Heart right ventricle (tissue), 16 donors: ENCODE data around the gene UQCC2. TPM values are rescaled to one million over a fixed set of nuclear protein-coding genes. Genes with fewer than 3 reads are reported as not detected.

Experiments
- ATAC-seq, 8 donors: fragments of 200-7000 bp; cut with Tn5 transposase; one replicate each; pipeline ENCODE4 v1.9.1; 2020; ENCODE audit warnings: mild to moderate bottlenecking in 8 of 8, moderate library complexity in 8 of 8, moderate number of reproducible peaks in 1 of 8
- DNase-seq, 2 donors: peaks; one replicate each; pipeline ENCODE4 v3.0.0-alpha.2; 2020
- H3K27ac ChIP-seq, 10 donors: fragments of 200-600 bp; sonication (generic) in 2 of 10; one replicate each; pipeline versions ENCODE4 v1.5.0 to v1.8.0; 2020 to 2022; ENCODE audit warnings: mild to moderate bottlenecking in 3 of 10
- H3K27me3 ChIP-seq, 7 donors: fragments of 200-600 bp; one replicate each; pipeline ENCODE4 v1.8.0; 2021 to 2022; ENCODE audit warnings: mild to moderate bottlenecking in 2 of 7
- H3K36me3 ChIP-seq, 9 donors: fragments of 200-600 bp; sonication (generic) in 1 of 9; one replicate each; pipeline versions ENCODE4 v1.5.0 to v1.8.0; 2020 to 2022; ENCODE audit warnings: mild to moderate bottlenecking in 2 of 9
- H3K4me1 ChIP-seq, 9 donors: fragments of 200-600 bp; sonication (generic) in 1 of 9; one replicate each; pipeline versions ENCODE4 v1.5.0 to v1.8.0; 2020 to 2022; ENCODE audit warnings: mild to moderate bottlenecking in 4 of 9
- H3K4me3 ChIP-seq, 10 donors: fragments of 200-600 bp; sonication (generic) in 2 of 10; one replicate each; pipeline versions ENCODE4 v1.5.0 to v1.8.0; 2020 to 2022; ENCODE audit warnings: mild to moderate bottlenecking in 7 of 10, moderate library complexity in 2 of 10
- H3K9me3 ChIP-seq, 11 donors: fragments of 200-600 bp in 10 of 11; sonication (generic) in 2 of 11; one replicate each; pipeline versions ENCODE4 v1.5.0 to v1.8.0; 2013 to 2022; ENCODE audit warnings: mild to moderate bottlenecking in 2 of 11, control low read depth in 1 of 11, moderate library complexity in 1 of 11
- WGBS, 2 donors: extraction: QIAGEN DNeasy Blood & Tissue Kit; methylation state at CpG; one replicate each; pipeline ENCODE4 v1.1.7; 2013; ENCODE audit warnings: inconsistent platforms in 1 of 2; 5-methylcytosine and 5-hydroxymethylcytosine counted together
- intact Hi-C, 10 donors: fragments of 100-400 bp; cut with DNase I; formaldehyde crosslinking; loops; one replicate each; pipeline versions ENCODE4 v1.11.1 to v1.14.2; 2022
- polyA plus RNA-seq, 2 donors: library from polyadenylated mRNA; stranded (reverse); fragments of 200-250 nt; gene quantifications; one replicate each; pipeline ENCODE4 v1.2.3, GENCODE V29; 2013
- total RNA-seq, 10 donors: library from RNA; stranded (reverse); fragmentation: NEBNext Ultra II Directional in 3 of 10; extraction: Animal tissue kit (Norgen Biotek cat#: 25700) in 3 of 10; gene quantifications; one replicate each; pipeline versions ENCODE4 v1.2.1 to v1.2.4, GENCODE V29; 2021 to 2023
- TF ChIP-seq, protein P1 (sequence below), 9 donors: fragments of 200-600 bp; sonication (generic) in 2 of 9; IDR thresholded peaks; one replicate each; pipeline versions ENCODE4 v1.5.0 to v1.8.0; 2021 to 2022; ENCODE audit warnings: antibody characterized with exemption in 9 of 9, mild to moderate bottlenecking in 5 of 9, moderate library complexity in 1 of 9
- donor health status: Arrhythmogenic right ventricular cardiomyopathy.
- donor health status: ischemic (EF 13 %, LVEDD 7.1; RV severe dilation, severe dysfunction).
- donor health status: healthy with polysubstance abuse.
- donor health status: DM: no; HTN: yes; CAD: no.
- donor health status: DM: no; HTN: no; CAD: no.
- donor health status: ischemic (EF 25% LVEDD 6.9; RV normal size, moderate dysfunction).
- donor health status: ischemic (EF 25% LVEDD 5.7; RV mildly dilated, moderate dysfunction).
- donor health status: healthy.
- donor health status: DM: yes; HTN: yes; CAD: no.
- donor health status: Ischemic cardiomyopathy.
- donor health status: ischemic (EF 35%, LVEDD 5.7; RV mildly dilated, moderate dysfunction).
- donor health status: nonischemic (EF 11% LVEDD 7.7; RV severe dilation, severe dysfunction).
- donor health status: DM: yes; HTN: yes; CAD: no.
- donor health status: PGD.
- donor health status: ischemic (EF 29% LVEDD 5.4; RV normal size, mild dysfunction).
- donor health status: nonischemic (EF 23%, LVEDD 6.1; RV moderate dilation, normal function).

The UQCC2 gene
- total and polyA plus RNA-seq, 12 donors: 200 to 598 (median 245) TPM

DNA sequence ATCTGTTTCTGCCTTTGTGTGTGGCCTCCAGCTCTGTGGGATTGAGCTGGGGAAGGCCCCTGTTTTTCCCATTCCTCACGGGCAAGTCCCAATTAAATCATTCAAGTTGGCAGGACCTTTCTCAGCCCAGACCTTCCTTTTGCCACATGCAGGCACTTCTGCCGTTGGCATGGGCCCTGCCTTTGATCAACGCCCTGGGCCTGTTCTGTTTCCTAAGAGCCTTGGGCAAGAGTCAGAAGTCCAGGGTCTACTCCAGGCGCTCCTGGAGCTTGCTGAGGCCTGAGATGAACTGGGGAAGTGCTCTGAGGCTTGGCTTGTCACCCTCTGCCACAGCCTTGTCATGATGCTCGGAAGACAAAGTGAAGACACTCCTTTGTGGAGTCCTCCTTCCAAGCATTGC is 28.1 kb upstream of the UQCC2 start:
- Histone ChIP-seq H3K36me3 (peaks cover 0 to 13% (median 0%) of the 10 kb centered on the region in 9 donors), H3K27ac (peak overlapping the region; percentile 41 to 93 (median 86)), H3K4me1 (peaks cover 18 to 95% (median 73%) of the 10 kb centered on the region in 9 donors), H3K27me3 (peaks cover 0 to 14% (median 0%) of the 10 kb centered on the region in 7 donors), H3K9me3 (no peaks in the 10 kb centered on the region), H3K4me3 (no peak overlapping the region)
- DNase-seq (no peak), ATAC-seq (no peak)
- intact Hi-C loops: no loop called here
- TF ChIP-seq, protein P1, sequence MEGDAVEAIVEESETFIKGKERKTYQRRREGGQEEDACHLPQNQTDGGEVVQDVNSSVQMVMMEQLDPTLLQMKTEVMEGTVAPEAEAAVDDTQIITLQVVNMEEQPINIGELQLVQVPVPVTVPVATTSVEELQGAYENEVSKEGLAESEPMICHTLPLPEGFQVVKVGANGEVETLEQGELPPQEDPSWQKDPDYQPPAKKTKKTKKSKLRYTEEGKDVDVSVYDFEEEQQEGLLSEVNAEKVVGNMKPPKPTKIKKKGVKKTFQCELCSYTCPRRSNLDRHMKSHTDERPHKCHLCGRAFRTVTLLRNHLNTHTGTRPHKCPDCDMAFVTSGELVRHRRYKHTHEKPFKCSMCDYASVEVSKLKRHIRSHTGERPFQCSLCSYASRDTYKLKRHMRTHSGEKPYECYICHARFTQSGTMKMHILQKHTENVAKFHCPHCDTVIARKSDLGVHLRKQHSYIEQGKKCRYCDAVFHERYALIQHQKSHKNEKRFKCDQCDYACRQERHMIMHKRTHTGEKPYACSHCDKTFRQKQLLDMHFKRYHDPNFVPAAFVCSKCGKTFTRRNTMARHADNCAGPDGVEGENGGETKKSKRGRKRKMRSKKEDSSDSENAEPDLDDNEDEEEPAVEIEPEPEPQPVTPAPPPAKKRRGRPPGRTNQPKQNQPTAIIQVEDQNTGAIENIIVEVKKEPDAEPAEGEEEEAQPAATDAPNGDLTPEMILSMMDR (IDR thresholded peaks at IDR 0.05): no peak
- WGBS, 2 donors: 56 to 68% methylated on average over 5 of the region's 5 CpGs

DNA sequence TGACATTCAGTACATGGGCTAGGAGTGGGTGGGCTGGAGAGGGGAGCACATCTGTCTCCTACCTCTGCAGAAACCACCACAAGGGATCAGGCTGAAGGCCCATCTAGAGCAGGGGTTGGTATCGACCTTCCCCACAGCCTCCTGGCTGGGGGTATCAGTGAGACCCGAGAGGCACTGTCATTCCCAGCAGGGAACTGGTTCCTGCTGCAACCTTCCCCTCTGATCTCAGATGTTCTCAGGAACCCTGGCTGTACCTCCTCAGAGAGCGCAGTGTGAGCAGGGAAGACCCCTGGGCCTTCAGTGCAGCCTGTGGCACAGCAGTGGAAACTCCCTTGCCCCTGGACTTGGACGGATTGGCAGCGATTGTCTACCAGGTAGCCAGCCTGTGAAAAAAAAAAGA is 27.4 kb upstream of the UQCC2 start:
- Histone ChIP-seq H3K4me1 (peaks cover 18 to 95% (median 71%) of the 10 kb centered on the region in 9 donors), H3K9me3 (no peaks in the 10 kb centered on the region), H3K4me3 (no peak overlapping the region), H3K36me3 (peaks cover 0 to 16% (median 0%) of the 10 kb centered on the region in 9 donors), H3K27ac (peak overlapping the region; percentile 60 to 94 (median 86)), H3K27me3 (peaks cover 0 to 13% (median 0%) of the 10 kb centered on the region in 7 donors)
- no peak for DNase-seq
- 86 to 87% methylated on average over 5 of the region's 5 CpGs for WGBS, 2 donors
- TF ChIP-seq, protein P1 (IDR thresholded peaks at IDR 0.05): no peak
- ATAC-seq: no peak
- intact Hi-C loops: no loop called here

DNA sequence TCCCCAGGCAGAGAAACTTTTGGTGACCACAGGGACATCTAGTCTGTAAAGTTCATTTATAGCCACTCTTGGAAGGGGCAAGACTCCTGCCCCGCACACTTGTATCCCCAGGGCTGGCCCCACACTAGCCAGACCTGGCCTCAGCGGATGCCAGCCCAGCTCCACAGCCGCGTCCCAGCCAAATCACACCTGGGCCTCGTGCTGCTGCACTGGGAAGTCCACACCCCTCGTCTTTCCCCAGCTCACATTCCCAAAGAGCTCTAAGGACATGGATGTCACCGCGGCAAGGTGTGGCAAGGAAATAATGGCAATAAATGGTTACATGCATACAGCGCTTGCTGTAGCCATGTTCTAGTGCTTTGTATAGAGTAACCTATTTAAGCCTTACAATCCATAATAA is 26.7 kb upstream of the UQCC2 start:
- H3K27ac ChIP-seq: peak overlapping the region; percentile 60 to 94 (median 86)
- TF ChIP-seq, protein P1 (IDR thresholded peaks at IDR 0.05): no peak
- 50 to 72% methylated on average over 9 of the region's 9 CpGs for WGBS, 2 donors
- H3K36me3 ChIP-seq: peaks cover 0 to 23% (median 0%) of the 10 kb centered on the region in 9 donors
- intact Hi-C loops: no loop called here
- peaks cover 0 to 6% (median 0%) of the 10 kb centered on the region in 7 donors for H3K27me3 ChIP-seq
- ATAC-seq (peak in 4 of 8 donors; percentile 5 to 40 (median 20)), DNase-seq (no peak)
- no peaks in the 10 kb centered on the region for H3K9me3 ChIP-seq
- no peak overlapping the region for H3K4me3 ChIP-seq
- H3K4me1 ChIP-seq: peaks cover 18 to 95% (median 71%) of the 10 kb centered on the region in 9 donors

DNA sequence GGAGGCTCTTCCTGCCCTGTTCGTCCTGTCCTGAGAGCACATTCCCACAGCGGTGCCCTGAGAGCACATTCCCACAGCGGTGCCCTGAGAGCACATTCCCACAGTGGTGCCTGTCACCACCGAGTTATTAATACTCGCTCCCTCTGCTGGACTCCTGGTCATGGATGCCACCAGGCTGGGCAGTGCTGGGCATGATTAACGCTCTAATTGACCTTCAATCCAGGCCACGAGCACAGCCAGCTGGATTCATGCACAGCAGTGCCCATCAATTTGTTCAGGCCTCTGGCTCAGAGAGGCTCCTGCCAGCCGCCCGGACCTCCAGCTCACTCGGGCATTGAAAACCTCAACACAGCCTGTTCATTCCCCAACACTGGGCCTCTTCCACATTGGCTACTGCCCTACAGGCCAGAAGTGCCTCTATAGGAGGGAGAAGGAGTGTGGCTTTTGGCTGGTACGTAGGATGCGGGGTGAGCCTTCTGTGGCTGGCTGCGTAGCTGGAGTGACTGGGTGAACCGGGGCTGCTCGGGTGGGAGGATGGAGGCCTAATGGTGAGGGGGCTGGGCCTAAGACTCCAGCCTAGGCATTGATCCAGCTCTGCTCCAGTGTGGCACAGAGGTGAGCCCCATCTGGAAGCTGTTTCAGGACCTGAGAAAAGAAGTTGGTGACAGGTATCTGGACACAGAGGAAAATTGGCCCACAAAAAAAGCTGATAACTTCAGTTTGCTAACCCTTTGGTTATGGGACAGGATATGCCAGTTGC is 25.9 kb upstream of the UQCC2 start:
- Histone ChIP-seq H3K4me1 (peaks cover 24 to 95% (median 72%) of the 10 kb centered on the region in 9 donors), H3K27ac (peak overlapping the region; percentile 60 to 94 (median 86)), H3K27me3 (no peaks in the 10 kb centered on the region), H3K4me3 (no peak overlapping the region), H3K36me3 (peaks cover 0 to 28% (median 0%) of the 10 kb centered on the region in 9 donors), H3K9me3 (no peaks in the 10 kb centered on the region)
- ATAC-seq (peak; percentile 70 to 89 (median 84)), DNase-seq (peak; percentile 55 to 60)
- TF ChIP-seq, protein P1 (IDR thresholded peaks at IDR 0.05): peak in 4 of 9 donors; percentile 9 to 29 (median 20)
- 45 to 54% methylated on average over 15 of the region's 15 CpGs for WGBS, 2 donors
- intact Hi-C loops: no loop called here
